ENCODE measurements around the gene HSPG2.

GRCh38 chr1:21914880-21915640, 22.1 kb downstream of the HSPG2 start:
- TF ChIP-seq POLR2A (IDR thresholded peaks at IDR 0.05; ENCODE audit: low read length) (no peak), GATA1 (IDR thresholded peaks at IDR 0.05; ENCODE audit: low read depth, low read length) (no peak)
